IPS-18c (cell line): ENCODE data around the gene HIF3A.

ENCODE experiments used
- H3K4me3 ChIP-seq: 2 replicates; pipeline ENCODE4 v1.7.0; 2013; ENCODE audit warnings: low read depth, mild to moderate bottlenecking, low read length, moderate library complexity; ENCODE audit not compliant: insufficient read depth
- H3K9me3 ChIP-seq: one replicate; pipeline ENCODE4 v1.6.1; 2013; ENCODE audit warnings: mild to moderate bottlenecking, low read length, moderate library complexity; ENCODE audit not compliant: control insufficient read depth, insufficient read depth

HIF3A gene

DNA sequence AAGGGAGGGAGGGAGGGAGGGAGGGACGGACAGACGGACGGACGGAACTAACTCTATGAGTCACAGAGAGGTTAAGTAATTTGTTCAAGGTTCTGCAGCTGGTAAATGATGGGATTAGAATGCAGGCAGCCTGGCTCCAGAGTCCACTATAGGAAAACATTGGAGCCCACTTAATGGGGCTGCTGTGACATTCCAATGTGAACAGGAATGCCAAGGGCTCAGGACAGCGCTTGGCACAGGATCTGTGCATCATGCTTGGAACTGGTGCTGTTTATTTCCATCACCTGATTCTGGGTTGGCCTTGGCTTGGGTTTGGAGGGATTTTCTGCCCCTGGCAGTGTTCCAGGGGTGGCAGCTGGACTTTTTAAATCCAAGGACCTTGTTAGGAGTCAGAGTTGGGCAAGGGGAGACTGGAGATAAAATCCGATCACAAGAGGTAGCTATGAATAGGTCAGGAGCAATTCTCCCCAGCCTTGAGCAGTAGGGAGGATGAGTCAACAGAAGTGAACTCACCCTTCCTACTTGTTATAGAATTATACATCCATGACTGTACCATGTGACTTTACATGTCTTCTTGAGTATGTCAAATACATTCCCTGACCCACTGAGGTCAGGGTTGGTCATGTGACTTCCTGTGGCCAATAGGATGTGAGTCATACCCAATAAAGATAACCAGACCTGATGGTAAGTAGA lies 7.8 kb upstream of the HIF3A start:
- H3K4me3 ChIP-seq: no peak overlapping the region

DNA sequence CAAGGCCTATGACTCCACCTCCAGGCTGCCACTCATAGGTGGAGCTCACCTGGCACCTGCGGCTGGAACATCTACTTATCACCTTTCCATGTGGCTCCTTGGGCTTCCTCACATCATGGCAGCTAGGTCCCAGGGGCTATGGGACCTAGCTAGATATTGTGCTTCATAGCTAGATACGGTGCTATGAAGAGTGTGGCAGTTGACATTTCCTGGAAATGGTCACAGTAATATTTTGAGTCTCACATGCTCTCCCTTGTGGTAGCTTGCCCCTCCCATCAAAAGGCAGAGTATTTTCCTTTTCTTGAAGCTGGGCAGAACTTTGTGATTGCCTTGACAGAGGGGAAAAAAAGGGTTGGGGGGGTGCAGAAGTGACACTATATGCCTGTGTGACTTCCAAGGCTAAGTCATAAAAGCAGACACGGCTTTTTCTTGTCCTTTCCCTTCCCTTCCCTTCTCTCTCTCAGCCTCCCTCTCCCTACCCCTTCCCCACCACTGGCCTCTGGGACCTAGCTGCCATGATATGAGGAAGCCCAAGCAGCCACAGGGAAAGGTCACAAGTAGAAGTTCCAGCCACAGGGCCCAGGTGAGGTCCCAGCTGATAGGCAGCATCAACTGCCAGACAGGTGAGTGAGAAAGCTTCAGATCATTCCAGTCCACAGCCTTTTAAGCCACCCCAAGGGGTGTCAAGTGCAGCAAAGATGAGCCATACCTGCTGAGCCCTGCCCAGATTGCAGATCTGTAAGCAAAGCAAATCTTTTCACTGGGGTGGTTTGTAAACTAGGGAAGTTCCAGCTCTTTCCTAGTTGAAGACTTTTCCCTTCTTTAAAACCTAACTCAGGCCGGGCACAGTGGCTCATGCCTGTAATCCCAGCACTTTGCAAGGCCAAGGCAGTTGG lies 6.9 kb upstream of the HIF3A start:
- Histone ChIP-seq H3K4me3 (no peak overlapping the region), H3K9me3 (peaks cover 2% of the 10 kb centered on the region)

More for the DNA sequence above, 7.8 kb upstream of the HIF3A start:
- peaks cover 2% of the 10 kb centered on the region for H3K9me3 ChIP-seq

DNA sequence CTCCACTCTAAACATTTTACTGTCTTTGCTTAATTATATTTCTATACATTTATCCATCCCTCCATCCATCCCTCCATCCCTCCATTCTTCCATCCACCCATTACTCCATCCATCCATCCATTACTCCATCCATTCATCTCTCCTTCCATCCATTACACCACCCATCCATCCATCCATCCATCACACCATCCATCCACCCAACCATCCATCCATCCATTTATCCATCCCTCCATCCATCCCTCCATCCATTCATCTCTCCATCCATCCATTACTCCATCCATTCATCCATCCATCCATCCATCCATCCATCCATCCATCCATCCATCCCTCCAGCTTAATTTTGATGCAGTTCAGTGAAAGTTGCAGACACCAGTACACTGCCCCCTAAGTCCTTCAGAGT lies 5.0 kb upstream of the HIF3A start:
- Histone ChIP-seq H3K4me3 (no peak overlapping the region), H3K9me3 (peaks cover 2% of the 10 kb centered on the region)

DNA sequence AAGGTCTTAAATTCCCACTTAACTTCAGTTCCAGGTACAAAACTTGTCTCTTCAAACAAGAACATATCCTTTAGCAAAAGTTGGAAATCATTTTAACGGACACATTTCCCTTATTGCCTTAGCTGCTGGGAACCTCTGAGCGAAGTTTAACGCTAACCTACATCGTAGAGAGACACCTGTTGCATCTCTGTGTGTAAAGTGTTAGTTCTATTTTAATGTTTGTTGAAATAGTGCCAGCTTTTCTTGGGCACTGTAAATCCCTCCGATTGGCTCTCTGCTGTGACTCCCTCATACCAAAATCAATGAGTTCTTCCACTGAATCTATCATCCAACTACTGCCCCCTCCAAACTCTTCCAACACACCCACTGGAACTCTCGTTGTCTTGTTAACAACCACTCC lies 2.3 kb upstream of the HIF3A start:
- H3K9me3 ChIP-seq: no peaks in the 10 kb centered on the region
- no peak overlapping the region for H3K4me3 ChIP-seq

DNA sequence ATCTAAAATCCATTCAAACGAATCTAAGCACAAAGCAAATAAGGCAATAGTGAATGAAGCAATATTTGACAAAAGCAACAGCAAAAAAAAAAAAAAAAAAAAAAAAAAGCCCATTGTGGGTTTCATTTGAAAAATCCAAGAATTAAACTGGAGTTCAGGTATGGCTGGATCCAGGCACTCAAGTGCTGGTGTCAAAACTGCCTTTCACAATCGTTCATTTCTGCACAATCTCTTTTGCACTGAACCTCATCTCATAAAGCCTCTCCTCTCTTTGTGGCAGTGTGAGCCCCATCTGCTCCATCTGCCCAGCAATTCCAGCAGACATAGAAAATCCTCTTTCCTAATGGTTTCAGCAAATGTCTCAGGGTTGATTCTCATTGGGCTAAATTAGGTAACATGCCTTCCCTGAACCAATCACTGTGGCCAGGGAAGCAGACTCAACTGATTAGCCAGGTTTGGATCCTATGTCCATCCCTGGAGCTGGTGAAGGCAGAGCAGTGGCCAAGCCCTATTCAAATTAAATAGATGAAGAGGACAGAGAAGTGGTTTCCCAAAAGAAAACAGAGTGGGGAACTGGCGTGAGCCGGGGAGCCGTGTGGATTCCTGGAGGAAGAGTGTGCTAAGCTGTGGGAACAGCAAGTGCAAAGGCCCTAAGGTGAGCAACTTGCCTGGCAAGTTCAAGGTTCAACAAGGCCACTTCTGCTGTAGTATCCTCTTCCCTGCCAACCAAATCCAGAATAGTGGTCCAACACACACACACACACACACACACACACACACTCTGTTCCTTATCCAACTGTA lies 1.2 kb upstream of the HIF3A start:
- no peak overlapping the region for H3K4me3 ChIP-seq
- H3K9me3 ChIP-seq: no peaks in the 10 kb centered on the region

DNA sequence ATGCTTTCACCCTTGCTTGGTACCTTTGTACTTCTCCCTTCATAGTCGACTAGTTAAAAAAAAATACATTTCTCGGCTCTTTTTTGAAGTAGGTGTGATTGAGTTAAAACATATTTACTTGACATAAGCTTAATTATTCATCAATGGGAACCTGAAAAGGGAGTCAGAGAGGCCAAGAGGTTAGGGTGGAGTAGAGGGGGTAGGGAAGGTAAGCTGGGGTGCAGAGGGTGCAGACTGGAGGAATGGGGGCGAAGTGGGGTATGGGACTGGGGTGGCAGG lies 701 bp upstream of the HIF3A start:
- Histone ChIP-seq H3K4me3 (no peak overlapping the region; the same call in 1 of the 2 replicates), H3K9me3 (peaks cover under 1% of the 10 kb centered on the region)

DNA sequence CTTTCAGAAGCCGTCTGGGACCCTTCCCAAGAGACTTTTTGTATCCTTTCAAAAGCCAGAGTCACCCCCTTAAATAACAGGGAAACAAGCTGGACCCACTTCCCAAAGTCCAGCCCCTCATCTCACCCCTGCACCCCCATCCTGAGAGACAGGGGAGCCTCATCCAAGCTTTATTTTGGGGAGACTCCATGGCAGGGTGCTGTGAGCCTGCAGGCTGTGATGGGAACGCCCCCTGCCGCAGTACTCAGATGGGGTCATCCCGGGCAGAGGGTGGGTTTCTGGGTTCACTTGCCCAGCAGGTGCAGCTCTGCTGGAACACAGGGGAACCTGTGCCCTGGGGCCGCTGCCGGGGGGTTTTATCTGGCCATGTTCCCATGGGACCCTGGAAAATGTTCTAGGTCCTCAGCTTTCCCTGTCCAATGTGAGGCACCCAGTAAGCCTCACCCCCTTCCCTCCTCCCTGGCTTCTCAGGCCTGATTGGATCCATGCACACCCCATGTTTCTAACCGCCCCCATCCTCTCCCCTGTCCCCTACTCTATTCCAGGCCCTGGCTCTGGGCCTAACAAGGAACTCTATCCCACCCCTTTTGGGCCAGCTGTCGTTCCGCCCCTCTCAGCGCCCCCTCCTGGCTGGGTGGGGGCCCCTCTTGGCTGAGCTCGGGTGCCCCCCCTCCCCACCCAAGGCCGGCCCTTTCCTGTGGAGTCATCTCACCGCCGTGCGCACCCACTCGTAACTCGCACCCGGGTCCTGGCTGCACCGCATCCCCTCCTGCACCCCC lies 1.0 kb downstream of the HIF3A start:
- peak overlapping the region; percentile 73 for H3K4me3 ChIP-seq

DNA sequence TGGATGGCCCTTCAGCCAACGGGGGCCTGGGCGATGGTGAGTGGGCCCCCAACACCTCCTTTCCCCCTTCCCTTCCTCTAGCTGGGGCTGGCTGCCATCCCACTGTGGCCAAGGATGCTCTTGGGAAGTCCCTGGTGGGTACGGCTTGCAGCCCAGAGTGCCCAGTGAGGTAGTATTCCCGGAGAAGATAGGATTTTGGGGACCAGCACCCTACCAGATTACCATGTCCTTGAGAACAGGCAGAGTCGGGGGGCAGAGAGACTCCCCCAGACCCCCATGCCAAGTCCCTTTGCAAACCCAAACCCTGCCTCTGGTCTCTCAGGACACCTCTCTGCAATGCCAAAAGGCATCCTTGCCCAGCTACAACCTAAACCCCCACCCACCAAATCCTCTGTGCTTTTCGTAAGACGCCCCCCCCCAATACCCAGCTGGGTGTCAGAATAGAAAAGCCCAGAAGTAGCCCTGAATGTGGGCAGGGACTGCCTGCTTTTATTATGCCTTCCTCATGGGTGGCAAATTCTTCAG lies 1.7 kb downstream of the HIF3A start:
- Histone ChIP-seq H3K4me3 (no peak overlapping the region; the same call in 1 of the 2 replicates), H3K9me3 (peaks cover 2% of the 10 kb centered on the region)

More for the DNA sequence above, 1.0 kb downstream of the HIF3A start:
- H3K9me3 ChIP-seq: peaks cover 2% of the 10 kb centered on the region

DNA sequence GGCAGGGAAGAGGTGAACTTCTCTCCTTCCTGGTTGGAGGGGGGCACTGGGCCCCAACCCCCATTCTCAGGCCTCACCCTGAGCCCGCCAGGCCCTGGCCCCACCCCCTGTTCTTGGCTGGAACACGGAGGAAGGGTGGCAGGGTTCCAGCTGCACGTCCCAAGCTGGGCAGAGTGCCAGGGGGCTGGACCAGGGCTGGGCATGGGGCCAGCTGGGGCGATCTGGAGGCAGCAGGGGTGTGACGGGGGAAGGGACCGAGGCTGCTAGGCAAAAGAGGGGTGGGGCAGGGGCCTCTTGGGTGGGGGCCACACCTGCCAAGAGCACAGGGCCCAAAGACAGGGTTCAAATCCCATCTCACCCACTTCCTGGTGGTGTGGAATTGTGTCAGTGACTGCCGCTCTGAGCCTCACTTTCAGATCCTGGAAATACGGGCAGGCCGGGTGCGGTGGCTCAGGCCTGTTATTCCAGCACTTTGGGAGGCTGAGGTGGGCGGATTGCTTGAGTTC lies 2.2 kb downstream of the HIF3A start:
- Histone ChIP-seq H3K9me3 (peaks cover 2% of the 10 kb centered on the region), H3K4me3 (no peak overlapping the region)

DNA sequence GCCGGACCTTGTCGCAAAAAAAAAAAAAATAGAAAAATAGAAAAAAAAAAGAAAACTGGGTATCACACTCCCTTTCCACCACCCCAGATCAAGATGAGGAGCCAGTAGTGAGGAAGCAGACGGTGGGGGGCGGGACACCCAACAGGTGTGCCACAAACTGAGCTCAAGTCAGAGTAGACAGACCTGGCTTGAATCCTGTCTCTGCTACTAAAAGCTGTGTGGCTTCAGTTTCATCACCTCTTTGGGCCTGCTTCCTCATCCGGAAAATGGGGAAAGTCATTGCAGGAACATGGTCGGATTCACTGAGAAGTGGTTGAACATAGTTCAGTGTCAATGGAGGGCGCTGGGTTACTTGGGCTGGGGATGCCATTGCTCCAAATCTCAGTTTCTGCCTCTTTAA lies 2.9 kb downstream of the HIF3A start:
- no peak overlapping the region for H3K4me3 ChIP-seq
- peaks cover 2% of the 10 kb centered on the region for H3K9me3 ChIP-seq

DNA sequence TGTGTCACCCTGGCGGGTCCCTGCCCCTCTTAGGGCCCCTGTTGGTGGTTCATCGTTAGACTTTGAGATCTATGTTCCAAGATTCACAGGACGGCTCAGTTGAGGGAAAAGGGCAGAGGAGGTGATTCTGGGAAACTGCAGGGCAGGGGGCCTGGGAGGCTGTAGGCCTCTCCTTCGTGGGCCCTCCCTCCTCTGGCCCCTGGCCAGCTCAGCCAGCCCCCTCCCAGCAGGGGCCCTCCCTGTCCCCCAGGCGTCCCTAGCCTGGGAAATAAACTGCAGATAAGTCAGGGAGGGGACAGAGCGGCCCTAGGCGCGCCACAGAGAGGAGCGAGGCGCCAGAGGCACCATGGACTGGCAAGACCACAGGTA lies 6.5 kb downstream of the HIF3A start:
- Histone ChIP-seq H3K4me3 (peak overlapping the region; percentile 52), H3K9me3 (peaks cover 2% of the 10 kb centered on the region)

DNA sequence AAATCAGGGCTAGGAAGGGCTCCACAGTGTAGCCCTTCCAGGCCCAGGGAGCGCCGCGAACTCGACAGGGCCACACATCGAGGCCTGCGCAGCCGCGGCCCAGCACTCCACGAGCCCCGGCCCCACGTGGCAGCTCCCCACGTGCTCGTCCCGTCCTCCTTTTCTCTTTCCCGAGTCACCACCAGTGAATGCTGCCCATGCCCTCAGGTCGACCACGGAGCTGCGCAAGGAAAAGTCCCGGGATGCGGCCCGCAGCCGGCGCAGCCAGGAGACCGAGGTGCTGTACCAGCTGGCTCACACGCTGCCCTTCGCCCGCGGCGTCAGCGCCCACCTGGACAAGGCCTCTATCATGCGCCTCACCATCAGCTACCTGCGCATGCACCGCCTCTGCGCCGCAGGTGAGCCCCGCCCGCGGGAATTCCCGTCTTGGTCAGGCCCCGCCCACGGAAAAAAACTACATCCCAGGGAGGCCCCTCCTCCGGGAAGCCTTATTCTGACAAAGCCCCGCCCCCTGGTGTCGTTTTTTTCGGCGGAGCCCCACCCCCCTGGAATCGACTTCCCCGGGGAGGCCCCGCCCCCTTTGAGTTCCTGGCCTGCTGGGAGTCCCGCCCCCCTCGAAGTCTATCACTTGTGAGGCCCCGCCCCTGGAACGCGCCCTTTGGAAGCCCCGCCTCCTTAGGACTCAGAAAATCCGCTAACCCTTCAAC lies 7.0 kb downstream of the HIF3A start:
- Histone ChIP-seq H3K9me3 (peaks cover 2% of the 10 kb centered on the region), H3K4me3 (peak overlapping the region; percentile 52)

DNA sequence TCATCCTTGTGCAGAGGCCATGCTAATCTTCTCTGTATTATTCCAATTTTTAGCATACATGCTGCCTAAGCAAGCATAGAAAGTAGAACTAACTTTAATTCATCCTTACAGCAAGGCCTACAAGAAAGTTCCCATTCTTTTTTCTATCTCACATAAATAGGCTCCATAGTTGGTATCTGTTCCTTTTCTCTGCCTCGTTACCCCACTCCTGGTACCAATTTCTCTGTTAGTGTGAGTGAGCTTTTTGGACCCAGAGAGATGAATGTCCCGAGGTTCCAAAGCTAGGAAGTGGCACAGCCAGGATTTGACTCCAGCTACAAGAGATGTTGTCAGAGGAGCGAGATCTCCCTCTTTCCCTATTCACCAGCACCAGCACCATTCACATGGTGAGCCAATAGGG lies 9.7 kb downstream of the HIF3A start:
- no peak overlapping the region for H3K4me3 ChIP-seq
- H3K9me3 ChIP-seq: no peaks in the 10 kb centered on the region

DNA sequence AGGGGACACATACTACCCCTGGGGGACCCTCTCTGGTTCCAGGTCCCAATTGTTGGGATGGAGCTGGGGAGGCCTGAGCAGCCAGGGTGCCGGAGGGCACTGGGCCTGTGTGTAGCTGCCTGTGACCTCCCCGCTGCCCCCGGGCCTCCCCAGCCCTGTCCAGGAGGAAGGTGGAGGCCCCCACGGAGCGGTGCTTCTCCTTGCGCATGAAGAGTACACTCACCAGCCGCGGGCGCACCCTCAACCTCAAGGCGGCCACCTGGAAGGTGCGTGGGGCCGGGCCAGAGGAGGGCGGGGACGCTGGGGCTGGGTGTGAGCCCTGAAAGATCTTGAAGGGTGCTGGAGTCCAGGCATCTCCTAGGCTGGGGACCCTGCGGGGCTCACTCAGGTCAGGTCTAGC lies 11.7 kb downstream of the HIF3A start:
- no peak overlapping the region for H3K4me3 ChIP-seq
- H3K9me3 ChIP-seq: no peaks in the 10 kb centered on the region

DNA sequence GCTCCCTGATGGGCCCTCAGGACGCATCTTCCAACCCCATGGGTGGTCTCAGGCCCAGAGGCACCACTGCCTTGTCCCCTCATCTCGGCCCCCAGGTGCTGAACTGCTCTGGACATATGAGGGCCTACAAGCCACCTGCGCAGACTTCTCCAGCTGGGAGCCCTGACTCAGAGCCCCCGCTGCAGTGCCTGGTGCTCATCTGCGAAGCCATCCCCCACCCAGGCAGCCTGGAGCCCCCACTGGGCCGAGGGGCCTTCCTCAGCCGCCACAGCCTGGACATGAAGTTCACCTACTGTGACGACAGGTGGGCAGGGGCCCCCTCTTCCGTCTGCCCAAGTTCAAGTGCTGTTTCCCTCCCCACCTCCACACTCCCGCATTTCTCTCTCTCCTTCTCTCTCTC lies 12.2 kb downstream of the HIF3A start:
- Histone ChIP-seq H3K4me3 (no peak overlapping the region), H3K9me3 (no peaks in the 10 kb centered on the region)

DNA sequence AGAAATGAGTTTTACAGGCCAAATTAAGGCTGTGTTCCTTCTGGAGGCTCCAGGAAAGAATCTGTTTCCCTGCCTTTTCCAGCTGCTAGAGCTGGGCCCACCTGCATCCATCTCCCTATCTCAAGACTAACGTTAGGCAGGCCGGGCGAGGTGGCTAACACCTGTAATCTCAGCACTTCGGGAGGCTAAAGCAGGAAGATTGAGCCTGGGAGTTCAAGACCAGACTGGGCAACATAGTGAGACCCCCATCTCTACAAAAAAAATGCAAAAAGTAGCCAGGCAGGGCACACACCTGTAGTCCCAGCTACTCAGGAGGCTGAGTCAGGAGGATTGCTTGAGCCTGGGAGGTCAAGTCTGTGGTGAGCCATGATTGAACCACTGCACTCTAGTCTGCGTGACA lies 14.6 kb downstream of the HIF3A start:
- H3K4me3 ChIP-seq: no peak overlapping the region
- no peaks in the 10 kb centered on the region for H3K9me3 ChIP-seq
